NT2/D1 (cell line): ENCODE data around the gene TFCP2L1.

Experiments used
- DNase-seq: peaks from one replicate; pipeline ENCODE4 v3.0.0-alpha.2; 2011; ENCODE audit warnings: low read depth, low spot score
- H3K27me3 ChIP-seq: 2 replicates; pipeline ENCODE4 v1.6.0; 2011; ENCODE audit warnings: mild to moderate bottlenecking; ENCODE audit not compliant: insufficient read length, insufficient read depth
- H3K36me3 ChIP-seq: 2 replicates; pipeline ENCODE4 v1.6.1; 2011; ENCODE audit warnings: mild to moderate bottlenecking, low read length, mixed read lengths; ENCODE audit not compliant: insufficient read depth, insufficient read length
- H3K4me1 ChIP-seq: 2 replicates; pipeline ENCODE4 v1.5.1; 2011; ENCODE audit not compliant: insufficient read depth, insufficient read length
- H3K4me3 ChIP-seq: 2 replicates; pipeline ENCODE4 v1.5.1; 2011; ENCODE audit warnings: low read depth; ENCODE audit not compliant: insufficient read length
- H3K9ac ChIP-seq: 2 replicates; pipeline ENCODE4 v1.6.0; 2011; ENCODE audit warnings: low read depth; ENCODE audit not compliant: insufficient read length
- H3K9me3 ChIP-seq: 2 replicates; pipeline ENCODE4 v1.5.1; 2011; ENCODE audit warnings: mild to moderate bottlenecking, low read length; ENCODE audit not compliant: insufficient read depth
- SUZ12 ChIP-seq: IDR thresholded peaks from 2 replicates; pipeline ENCODE4 v1.6.1; 2011; ENCODE audit not compliant: insufficient read length, insufficient read depth; ENCODE audit errors: extremely low read depth
- YY1 ChIP-seq: IDR thresholded peaks from 2 replicates; pipeline ENCODE4 v1.6.1; 2011; ENCODE audit not compliant: insufficient read length, insufficient read depth
- ZNF274 ChIP-seq: IDR thresholded peaks from 2 replicates; pipeline ENCODE4 v1.6.1; 2011; ENCODE audit warnings: mild to moderate bottlenecking, low read depth, low read length

The TFCP2L1 gene

DNA sequence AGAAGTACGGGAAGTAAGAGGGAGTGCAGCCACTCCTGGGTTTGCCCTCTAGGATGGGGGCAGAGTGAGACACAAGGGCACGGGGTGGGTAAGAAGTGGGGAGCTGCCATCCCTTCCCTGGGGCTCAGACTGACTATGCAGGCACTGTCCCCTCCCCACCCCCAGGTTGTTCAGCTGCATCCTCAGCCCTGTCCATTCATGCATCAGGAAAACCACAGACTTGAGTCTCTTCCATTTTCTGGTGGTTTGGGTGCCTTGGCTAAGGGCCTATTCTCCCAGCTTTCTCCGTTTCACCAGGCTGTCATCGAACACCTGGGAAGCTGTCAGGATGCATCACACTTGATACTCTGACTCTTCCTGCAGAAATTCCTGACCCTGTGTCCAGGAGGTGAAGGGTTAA is 111.9 kb downstream of the TFCP2L1 start:
- DNase-seq, result no peak
- H3K9me3 ChIP-seq, result peaks cover 13% of the 10 kb centered on the region
- no peak for TF ChIP-seq YY1
- TF ChIP-seq ZNF274, result no peak
- TF ChIP-seq SUZ12, result no peak
- H3K36me3 ChIP-seq, result no peaks in the 10 kb centered on the region
- no peaks in the 10 kb centered on the region for H3K27me3 ChIP-seq
- no peaks in the 10 kb centered on the region for H3K4me1 ChIP-seq
- no peak overlapping the region for H3K9ac ChIP-seq
- H3K4me3 ChIP-seq, result no peak overlapping the region

DNA sequence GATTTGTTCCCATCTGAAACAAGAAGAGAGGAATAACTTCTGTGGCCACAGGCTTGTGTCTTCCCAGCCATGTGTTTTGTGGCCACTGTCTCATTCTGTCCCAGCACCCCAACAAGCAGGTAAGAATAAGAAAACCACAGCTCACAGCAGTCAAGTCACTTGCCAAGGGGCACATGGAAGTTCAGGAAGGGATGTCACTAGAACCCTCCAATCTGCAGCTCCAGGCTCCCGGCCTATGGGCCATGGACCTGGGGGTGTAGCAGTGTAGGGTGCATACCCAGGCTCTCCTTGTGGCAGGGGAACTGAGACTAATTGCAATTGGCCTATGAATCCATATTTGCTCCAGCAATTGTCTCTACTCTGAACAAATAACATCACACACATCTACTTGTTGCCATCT is 112.5 kb downstream of the TFCP2L1 start:
- Histone ChIP-seq H3K27me3 (no peaks in the 10 kb centered on the region), H3K4me1 (no peaks in the 10 kb centered on the region)
- no peak for TF ChIP-seq YY1
- no peak for TF ChIP-seq SUZ12
- TF ChIP-seq ZNF274, result no peak

DNA sequence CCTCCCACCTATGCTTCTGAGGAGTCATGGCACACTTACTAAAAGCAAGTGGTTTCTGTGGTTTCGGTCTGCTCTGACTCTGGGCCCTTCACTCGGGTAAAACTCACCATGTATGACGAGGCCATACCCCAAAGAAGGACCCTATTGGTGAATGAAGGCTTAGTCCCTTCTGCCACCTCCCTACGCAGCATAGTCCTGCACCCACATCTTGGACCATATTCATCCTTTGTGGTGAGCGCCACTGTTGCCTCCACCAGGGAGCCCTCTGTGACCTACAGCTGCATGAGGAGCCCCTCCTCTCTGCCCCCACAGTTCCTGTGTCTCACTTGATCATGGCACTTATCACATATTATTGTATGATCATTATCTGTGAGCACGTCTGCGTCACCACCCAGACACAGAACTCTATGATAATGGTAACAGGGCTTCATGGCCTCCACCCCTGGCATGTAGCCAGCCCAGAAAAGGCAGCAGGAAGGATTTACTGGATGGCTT is 113.3 kb downstream of the TFCP2L1 start:
- DNase-seq, result no peak
- TF ChIP-seq ZNF274, result no peak
- TF ChIP-seq YY1, result no peak
- no peak for TF ChIP-seq SUZ12

More for the DNA sequence above, 112.5 kb downstream of the TFCP2L1 start:
- Histone ChIP-seq H3K9ac (no peak overlapping the region), H3K36me3 (no peaks in the 10 kb centered on the region), H3K9me3 (peaks cover 13% of the 10 kb centered on the region), H3K4me3 (no peak overlapping the region)
- no peak for DNase-seq

DNA sequence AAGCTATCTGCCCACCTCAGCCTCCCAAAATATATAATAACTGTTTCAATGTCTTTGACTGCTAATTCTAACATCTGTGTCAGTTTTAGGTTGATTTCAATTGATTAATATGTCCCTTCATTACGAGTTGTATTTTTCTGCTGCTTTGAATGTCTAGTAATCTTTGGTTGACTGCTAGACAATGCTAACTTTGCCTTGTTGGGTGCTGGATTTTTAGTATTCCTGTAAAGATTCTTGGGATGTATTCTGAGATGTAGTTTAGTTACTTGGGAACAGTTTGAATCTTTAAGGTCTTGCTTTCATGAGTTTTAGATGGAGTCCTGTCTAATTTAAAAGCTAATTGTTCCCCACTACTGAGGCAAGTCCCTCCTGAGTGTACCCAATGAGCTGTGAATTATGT is 114.4 kb downstream of the TFCP2L1 start:
- Histone ChIP-seq H3K4me1 (no peaks in the 10 kb centered on the region), H3K4me3 (no peak overlapping the region), H3K9me3 (peaks cover 13% of the 10 kb centered on the region), H3K36me3 (no peaks in the 10 kb centered on the region), H3K27me3 (no peaks in the 10 kb centered on the region), H3K9ac (no peak overlapping the region)
- TF ChIP-seq YY1, result no peak
- no peak for TF ChIP-seq SUZ12
- no peak for TF ChIP-seq ZNF274
- DNase-seq, result no peak

More for the DNA sequence above, 113.3 kb downstream of the TFCP2L1 start:
- Histone ChIP-seq H3K9me3 (peaks cover 13% of the 10 kb centered on the region), H3K27me3 (no peaks in the 10 kb centered on the region), H3K9ac (no peak overlapping the region), H3K4me3 (no peak overlapping the region), H3K4me1 (no peaks in the 10 kb centered on the region), H3K36me3 (no peaks in the 10 kb centered on the region)

DNA sequence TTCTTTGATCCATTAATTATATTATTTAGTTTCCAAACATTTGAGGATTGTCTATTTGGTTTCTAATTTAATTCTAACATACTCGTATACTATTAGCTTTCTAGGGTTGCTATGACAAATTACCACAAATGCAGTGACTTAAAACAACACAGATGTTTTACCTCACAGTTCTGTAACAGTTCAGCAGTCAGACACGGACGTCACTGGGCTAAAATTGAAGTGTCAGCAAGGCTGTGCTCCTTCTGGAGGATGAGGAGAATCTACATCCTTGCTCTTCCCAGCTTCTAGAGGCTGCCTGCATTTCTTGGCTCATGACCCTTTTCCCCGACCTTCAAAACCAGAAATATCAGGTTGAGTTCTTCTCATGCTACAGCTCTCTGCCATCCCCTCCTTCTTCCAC is 117.6 kb downstream of the TFCP2L1 start:
- TF ChIP-seq SUZ12, result no peak
- no peak for TF ChIP-seq YY1
- TF ChIP-seq ZNF274, result no peak
- Histone ChIP-seq H3K27me3 (no peaks in the 10 kb centered on the region), H3K4me1 (no peaks in the 10 kb centered on the region), H3K4me3 (no peak overlapping the region), H3K36me3 (no peaks in the 10 kb centered on the region), H3K9me3 (peaks cover 20% of the 10 kb centered on the region), H3K9ac (no peak overlapping the region)
- no peak for DNase-seq
